ENCODE results near the gene TSHB.

Gene TSHB

DNA sequence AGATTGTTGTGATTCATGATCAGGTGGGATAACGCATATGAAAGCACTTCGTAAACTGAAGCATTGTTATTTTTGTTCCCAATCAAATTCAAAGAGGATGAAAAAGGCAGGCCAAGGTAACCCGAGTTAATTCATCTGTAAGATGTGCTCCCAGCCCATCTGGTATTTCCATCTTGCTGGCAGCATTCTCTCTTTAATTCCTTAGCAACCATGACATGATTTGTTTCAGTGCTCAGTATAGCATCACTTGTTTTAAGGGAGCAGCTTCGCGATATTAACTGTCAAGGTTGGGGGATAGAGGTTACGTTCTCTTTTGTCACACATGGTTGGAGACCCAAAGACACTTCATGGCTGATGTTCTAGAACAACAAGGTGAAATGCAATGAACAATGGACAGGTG lies 53.3 kb downstream of the TSHB start:
- H3K4me3 ChIP-seq (ENCODE audit: low read depth, low read length) = no peak overlapping the region
- TF ChIP-seq, protein P1, sequence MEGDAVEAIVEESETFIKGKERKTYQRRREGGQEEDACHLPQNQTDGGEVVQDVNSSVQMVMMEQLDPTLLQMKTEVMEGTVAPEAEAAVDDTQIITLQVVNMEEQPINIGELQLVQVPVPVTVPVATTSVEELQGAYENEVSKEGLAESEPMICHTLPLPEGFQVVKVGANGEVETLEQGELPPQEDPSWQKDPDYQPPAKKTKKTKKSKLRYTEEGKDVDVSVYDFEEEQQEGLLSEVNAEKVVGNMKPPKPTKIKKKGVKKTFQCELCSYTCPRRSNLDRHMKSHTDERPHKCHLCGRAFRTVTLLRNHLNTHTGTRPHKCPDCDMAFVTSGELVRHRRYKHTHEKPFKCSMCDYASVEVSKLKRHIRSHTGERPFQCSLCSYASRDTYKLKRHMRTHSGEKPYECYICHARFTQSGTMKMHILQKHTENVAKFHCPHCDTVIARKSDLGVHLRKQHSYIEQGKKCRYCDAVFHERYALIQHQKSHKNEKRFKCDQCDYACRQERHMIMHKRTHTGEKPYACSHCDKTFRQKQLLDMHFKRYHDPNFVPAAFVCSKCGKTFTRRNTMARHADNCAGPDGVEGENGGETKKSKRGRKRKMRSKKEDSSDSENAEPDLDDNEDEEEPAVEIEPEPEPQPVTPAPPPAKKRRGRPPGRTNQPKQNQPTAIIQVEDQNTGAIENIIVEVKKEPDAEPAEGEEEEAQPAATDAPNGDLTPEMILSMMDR (IDR thresholded peaks at IDR 0.05; ENCODE audit: control insufficient read depth, extremely low read depth, insufficient read depth) = no peak
- no peak for DNase-seq (ENCODE audit: low read depth)

Measured in LNCaP clone FGC (cell line).